ENCODE data around the gene ABCA13.

GRCh38 chr7:48292949-48293348 is 121.7 kb downstream of the ABCA13 start:
- no peak for TF ChIP-seq MAX (IDR thresholded peaks at IDR 0.05)
- no peak for TF ChIP-seq FOXM1 (IDR thresholded peaks at IDR 0.05; ENCODE audit: borderline replicate concordance, low read depth)
- no peak for TF ChIP-seq EP300 (IDR thresholded peaks at IDR 0.05; ENCODE audit: borderline replicate concordance)
- TF ChIP-seq YY1 (IDR thresholded peaks at IDR 0.05; ENCODE audit: low read depth): no peak
- no peak for TF ChIP-seq TEAD4 (IDR thresholded peaks at IDR 0.05)
- no peak for TF ChIP-seq REST (IDR thresholded peaks at IDR 0.05; ENCODE audit: low read depth)
- no peak for TF ChIP-seq ZBTB7A (IDR thresholded peaks at IDR 0.05; ENCODE audit: low read depth)
- TF ChIP-seq CREB1 (IDR thresholded peaks at IDR 0.05; ENCODE audit: low read depth): no peak
- TF ChIP-seq NFIC (IDR thresholded peaks at IDR 0.05): no peak
- TF ChIP-seq EGR1 (IDR thresholded peaks at IDR 0.05): no peak
- TF ChIP-seq CEBPB (IDR thresholded peaks at IDR 0.05): no peak
- no peak for TF ChIP-seq TAF1 (IDR thresholded peaks at IDR 0.05; ENCODE audit: low read depth)

Measured in Ishikawa (cell line).